Stomach (tissue), 4 donors: ENCODE results near the gene MUC6.

ENCODE experiments used
- CTCF ChIP-seq, 7 experiments: fragments of 450-650 bp in 4 of 7; fragments of 200-600 bp in 3 of 7; sonication (generic) in 3 of 7; IDR thresholded peaks; one replicate each; pipeline ENCODE4 v1.5.1; 2016 to 2019; ENCODE audit warnings: antibody characterized with exemption in 7 of 7, control low read depth in 2 of 7, mild to moderate bottlenecking in 1 of 7
- POLR2A ChIP-seq, 4 donors: fragments of 450-650 bp; IDR thresholded peaks; one replicate each; pipeline ENCODE4 v1.6.1; 2016; ENCODE audit warnings: antibody characterized with exemption in 4 of 4, control low read depth in 2 of 4, mild to moderate bottlenecking in 1 of 4, moderate library complexity in 1 of 4
- POLR2AphosphoS5 ChIP-seq, 3 donors: sonication (generic); formaldehyde crosslinking; IDR thresholded peaks; one replicate each; pipeline ENCODE4 v1.6.1; 2016; ENCODE audit warnings: antibody characterized with exemption in 3 of 3

- TF ChIP-seq CTCF (IDR thresholded peaks at IDR 0.05) (no peak), POLR2A (IDR thresholded peaks at IDR 0.05) (no peak), POLR2AphosphoS5 (IDR thresholded peaks at IDR 0.05) (no peak)
Measured at GRCh38 chr11:972523-973211, 63.9 kb downstream of the MUC6 start.
